ENCODE data around the gene RSPH9.
"Not testable (repeated sequence)": the region's sequence is repeated elsewhere in the genome, so short reads cannot be mapped to it uniquely, and the experiment has no call there.

The RSPH9 gene

GRCh38 chr6:43658161-43658560 lies 13.3 kb downstream of the RSPH9 start:
- H3K27me3 ChIP-seq (ENCODE audit: control insufficient read depth, insufficient read depth, low read length), result no peaks in the 10 kb centered on the region
- no peaks in the 10 kb centered on the region for H3K36me3 ChIP-seq (ENCODE audit: control insufficient read depth, insufficient read depth, low read length)
- H3K9me3 ChIP-seq (ENCODE audit: control insufficient read depth, low read length), result no peaks in the 10 kb centered on the region
- H3K9ac ChIP-seq (ENCODE audit: low read length), result no peak overlapping the region
- H3K4me1 ChIP-seq (ENCODE audit: control insufficient read depth, insufficient read depth, low read length), result no peaks in the 10 kb centered on the region
- H3K4me3 ChIP-seq (ENCODE audit: low read length), result no peak overlapping the region

GRCh38 chr6:43662948-43663347 lies 18.1 kb downstream of the RSPH9 start:
- H3K27me3 ChIP-seq (ENCODE audit: control insufficient read depth, insufficient read depth, low read length); H3K4me3 ChIP-seq (ENCODE audit: low read length); H3K9me3 ChIP-seq (ENCODE audit: control insufficient read depth, low read length); H3K36me3 ChIP-seq (ENCODE audit: control insufficient read depth, insufficient read depth, low read length); H3K9ac ChIP-seq (ENCODE audit: low read length): not testable (repeated sequence)
- peaks cover 10% of the 10 kb centered on the region for H3K4me1 ChIP-seq (ENCODE audit: control insufficient read depth, insufficient read depth, low read length)

GRCh38 chr6:43665376-43665775 lies 20.5 kb downstream of the RSPH9 start:
- Histone ChIP-seq H3K4me1 (ENCODE audit: control insufficient read depth, insufficient read depth, low read length) (peaks cover 34% of the 10 kb centered on the region), H3K4me3 (ENCODE audit: low read length) (no peak overlapping the region), H3K9me3 (ENCODE audit: control insufficient read depth, low read length) (no peaks in the 10 kb centered on the region), H3K9ac (ENCODE audit: low read length) (no peak overlapping the region), H3K27me3 (ENCODE audit: control insufficient read depth, insufficient read depth, low read length) (no peaks in the 10 kb centered on the region), H3K36me3 (ENCODE audit: control insufficient read depth, insufficient read depth, low read length) (no peaks in the 10 kb centered on the region)

- Histone ChIP-seq H3K9me3 (ENCODE audit: control insufficient read depth, low read length) (no peaks in the 10 kb centered on the region), H3K36me3 (ENCODE audit: control insufficient read depth, insufficient read depth, low read length) (peaks cover 5% of the 10 kb centered on the region), H3K4me1 (ENCODE audit: control insufficient read depth, insufficient read depth, low read length) (peaks cover 40% of the 10 kb centered on the region), H3K4me3 (ENCODE audit: low read length) (no peak overlapping the region), H3K27me3 (ENCODE audit: control insufficient read depth, insufficient read depth, low read length) (no peaks in the 10 kb centered on the region), H3K9ac (ENCODE audit: low read length) (no peak overlapping the region)
Observed at GRCh38 chr6:43666196-43666920, 21.5 kb downstream of the RSPH9 start.

- H3K27me3 ChIP-seq (ENCODE audit: control insufficient read depth, insufficient read depth, low read length), result no peaks in the 10 kb centered on the region
- H3K4me3 ChIP-seq (ENCODE audit: low read length), result no peak overlapping the region
- peaks cover 10% of the 10 kb centered on the region for H3K36me3 ChIP-seq (ENCODE audit: control insufficient read depth, insufficient read depth, low read length)
- peaks cover 52% of the 10 kb centered on the region for H3K4me1 ChIP-seq (ENCODE audit: control insufficient read depth, insufficient read depth, low read length)
- H3K9ac ChIP-seq (ENCODE audit: low read length), result peak overlapping the region; percentile 40
- no peaks in the 10 kb centered on the region for H3K9me3 ChIP-seq (ENCODE audit: control insufficient read depth, low read length)
Observed at GRCh38 chr6:43667245-43668150, 22.7 kb downstream of the RSPH9 start.

- peaks cover 10% of the 10 kb centered on the region for H3K36me3 ChIP-seq (ENCODE audit: control insufficient read depth, insufficient read depth, low read length)
- no peaks in the 10 kb centered on the region for H3K27me3 ChIP-seq (ENCODE audit: control insufficient read depth, insufficient read depth, low read length)
- no peak overlapping the region for H3K4me3 ChIP-seq (ENCODE audit: low read length)
- peaks cover 55% of the 10 kb centered on the region for H3K4me1 ChIP-seq (ENCODE audit: control insufficient read depth, insufficient read depth, low read length)
- H3K9ac ChIP-seq (ENCODE audit: low read length), result peak overlapping the region; percentile 40
- H3K9me3 ChIP-seq (ENCODE audit: control insufficient read depth, low read length), result no peaks in the 10 kb centered on the region
Observed at GRCh38 chr6:43668151-43669028, 23.6 kb downstream of the RSPH9 start.

GRCh38 chr6:43669050-43669921 lies 24.4 kb downstream of the RSPH9 start:
- Histone ChIP-seq H3K4me1 (ENCODE audit: control insufficient read depth, insufficient read depth, low read length) (peaks cover 55% of the 10 kb centered on the region), H3K36me3 (ENCODE audit: control insufficient read depth, insufficient read depth, low read length) (peaks cover 17% of the 10 kb centered on the region), H3K27me3 (ENCODE audit: control insufficient read depth, insufficient read depth, low read length) (no peaks in the 10 kb centered on the region), H3K9ac (ENCODE audit: low read length) (peak overlapping the region; percentile 40), H3K4me3 (ENCODE audit: low read length) (no peak overlapping the region), H3K9me3 (ENCODE audit: control insufficient read depth, low read length) (no peaks in the 10 kb centered on the region)

- H3K4me3 ChIP-seq (ENCODE audit: low read length), result no peak overlapping the region
- peaks cover 23% of the 10 kb centered on the region for H3K36me3 ChIP-seq (ENCODE audit: control insufficient read depth, insufficient read depth, low read length)
- H3K4me1 ChIP-seq (ENCODE audit: control insufficient read depth, insufficient read depth, low read length), result peaks cover 55% of the 10 kb centered on the region
- no peaks in the 10 kb centered on the region for H3K9me3 ChIP-seq (ENCODE audit: control insufficient read depth, low read length)
- H3K9ac ChIP-seq (ENCODE audit: low read length), result peak overlapping the region; percentile 29
- H3K27me3 ChIP-seq (ENCODE audit: control insufficient read depth, insufficient read depth, low read length), result no peaks in the 10 kb centered on the region
Observed at GRCh38 chr6:43669922-43670622, 25.2 kb downstream of the RSPH9 start.

GRCh38 chr6:43670623-43670986 lies 25.8 kb downstream of the RSPH9 start:
- Histone ChIP-seq H3K36me3 (ENCODE audit: control insufficient read depth, insufficient read depth, low read length) (peaks cover 23% of the 10 kb centered on the region), H3K4me3 (ENCODE audit: low read length) (no peak overlapping the region), H3K9me3 (ENCODE audit: control insufficient read depth, low read length) (no peaks in the 10 kb centered on the region), H3K27me3 (ENCODE audit: control insufficient read depth, insufficient read depth, low read length) (no peaks in the 10 kb centered on the region), H3K4me1 (ENCODE audit: control insufficient read depth, insufficient read depth, low read length) (peaks cover 55% of the 10 kb centered on the region), H3K9ac (ENCODE audit: low read length) (no peak overlapping the region)

GRCh38 chr6:43671011-43671800 lies 26.4 kb downstream of the RSPH9 start:
- peaks cover 24% of the 10 kb centered on the region for H3K36me3 ChIP-seq (ENCODE audit: control insufficient read depth, insufficient read depth, low read length)
- no peaks in the 10 kb centered on the region for H3K9me3 ChIP-seq (ENCODE audit: control insufficient read depth, low read length)
- no peaks in the 10 kb centered on the region for H3K27me3 ChIP-seq (ENCODE audit: control insufficient read depth, insufficient read depth, low read length)
- peak overlapping the region; percentile 48 for H3K9ac ChIP-seq (ENCODE audit: low read length)
- H3K4me3 ChIP-seq (ENCODE audit: low read length), result no peak overlapping the region
- peaks cover 55% of the 10 kb centered on the region for H3K4me1 ChIP-seq (ENCODE audit: control insufficient read depth, insufficient read depth, low read length)
